Neural progenitor cell (in vitro differentiated cells): ENCODE results near the gene FCER2. TPM values are rescaled to one million over a fixed set of nuclear protein-coding genes. Genes with fewer than 3 reads are reported as not detected.

ENCODE experiments used
- DNase-seq: peaks from one replicate; pipeline ENCODE4 v3.0.0-alpha.2; 2016; ENCODE audit warnings: low spot score
- H2AFZ ChIP-seq: fragments of 200-600 bp; sonication (generic); replicated peaks from 2 replicates; pipeline ENCODE4 v1.6.1; 2016; ENCODE audit warnings: antibody characterized with exemption
- H3F3A ChIP-seq: fragments of 200-600 bp; sonication (generic); 2 replicates; pipeline ENCODE4 v1.6.1; 2016; ENCODE audit warnings: antibody characterized with exemption, low read depth
- H3K27ac ChIP-seq: fragments of 200-600 bp; sonication (generic); 2 replicates; pipeline ENCODE4 v1.5.1; 2016; ENCODE audit warnings: mild to moderate bottlenecking
- H3K27me3 ChIP-seq: fragments of 200-600 bp; sonication (generic); 2 replicates; pipeline ENCODE4 v1.6.1; 2016; ENCODE audit warnings: mild to moderate bottlenecking, moderate library complexity
- H3K36me3 ChIP-seq: fragments of 200-600 bp; sonication (generic); 2 replicates; pipeline ENCODE4 v1.5.1; 2016
- H3K4me1 ChIP-seq: fragments of 200-600 bp; sonication (generic); 2 replicates; pipeline ENCODE4 v1.6.1; 2016; ENCODE audit warnings: mixed run types
- H3K4me2 ChIP-seq: fragments of 200-600 bp; sonication (generic); 2 replicates; pipeline ENCODE4 v1.6.1; 2016
- H3K4me3 ChIP-seq: fragments of 200-600 bp; sonication (generic); 2 replicates; pipeline ENCODE4 v1.5.1; 2016
- H3K79me2 ChIP-seq: fragments of 200-600 bp; sonication (generic); 2 replicates; pipeline ENCODE4 v1.6.1; 2016; ENCODE audit warnings: low read depth
- H3K9ac ChIP-seq: fragments of 200-600 bp; sonication (generic); 2 replicates; pipeline ENCODE4 v1.6.1; 2016
- H3K9me3 ChIP-seq: fragments of 200-600 bp; sonication (generic); 2 replicates; pipeline ENCODE4 v1.5.1; 2016; ENCODE audit warnings: low read depth
- H4K20me1 ChIP-seq: fragments of 200-600 bp; sonication (generic); 2 replicates; pipeline ENCODE4 v1.6.1; 2016; ENCODE audit warnings: low read depth
- H3K27ac Mint-ChIP-seq: 3 replicates; pipeline ENCODE4 v1.8.0; 2021; ENCODE audit warnings: mixed read lengths
- H3K27me3 Mint-ChIP-seq: 2 replicates; pipeline ENCODE4 v1.8.0; 2022; ENCODE audit warnings: low read depth, mild to moderate bottlenecking, inconsistent platforms, moderate library complexity, mixed read lengths; ENCODE audit not compliant: insufficient read depth
- H3K36me3 Mint-ChIP-seq: 3 replicates; pipeline ENCODE4 v1.8.0; 2021; ENCODE audit warnings: mixed read lengths
- H3K4me1 Mint-ChIP-seq: 3 replicates; pipeline ENCODE4 v1.8.0; 2021; ENCODE audit warnings: mixed read lengths
- H3K4me3 Mint-ChIP-seq: 3 replicates; pipeline ENCODE4 v1.8.0; 2021; ENCODE audit warnings: mild to moderate bottlenecking, moderate library complexity, mixed read lengths
- H3K9me3 Mint-ChIP-seq: 3 replicates; pipeline ENCODE4 v1.8.0; 2020; ENCODE audit warnings: mixed read lengths
- CTCF ChIP-seq: fragments of 200-600 bp; sonication (generic); IDR thresholded peaks from 2 replicates; pipeline ENCODE4 v1.5.1; 2017; ENCODE audit warnings: antibody characterized with exemption, mild to moderate bottlenecking
- EZH2 ChIP-seq: fragments of 200-600 bp; sonication (generic); IDR thresholded peaks from 2 replicates; pipeline ENCODE4 v1.6.1; 2017; ENCODE audit warnings: antibody characterized with exemption, mild to moderate bottlenecking, moderate library complexity
- EZH2phosphoT487 ChIP-seq: fragments of 200-600 bp; sonication (generic); IDR thresholded peaks from 2 replicates; pipeline ENCODE4 v1.6.1; 2017; ENCODE audit warnings: antibody characterized with exemption
- total RNA-seq: library from RNA; depleted of rRNA; stranded (reverse); fragments of >200 nt; gene quantifications from 2 replicates; pipeline ENCODE4 v1.2.3, GENCODE V29; 2015; ENCODE audit warnings: low replicate concordance

Gene FCER2
- total RNA-seq, 1 donor from 2014 or later, result not detected

- no peak overlapping the region for H3K4me2 ChIP-seq
- no peak overlapping the region for H2AFZ ChIP-seq
- no peak overlapping the region for H3K4me3 ChIP-seq
- Mint-ChIP-seq H3K27ac (no peak overlapping the region), H3K36me3 (no peaks in the 10 kb centered on the region), H3K4me1 (peaks cover 3% of the 10 kb centered on the region), H3K9me3 (peaks cover 2% of the 10 kb centered on the region), H3K4me3 (no peak overlapping the region), H3K27me3 (peaks cover 5% of the 10 kb centered on the region)
- no peak overlapping the region for H3K9ac ChIP-seq
- peaks cover under 1% of the 10 kb centered on the region for H3F3A ChIP-seq
- no peaks in the 10 kb centered on the region for H3K79me2 ChIP-seq
- H3K36me3 ChIP-seq, result no peaks in the 10 kb centered on the region
- H3K27me3 ChIP-seq, result peaks cover 22% of the 10 kb centered on the region
- no peak overlapping the region for H3K27ac ChIP-seq
- DNase-seq, result no peak
- no peak for TF ChIP-seq CTCF
- no peaks in the 10 kb centered on the region for H3K9me3 ChIP-seq
- no peaks in the 10 kb centered on the region for H4K20me1 ChIP-seq
- peaks cover under 1% of the 10 kb centered on the region for H3K4me1 ChIP-seq
These were observed 54.8 kb downstream of the FCER2 start for GRCh38 chr19:7647156-7647555.

- Histone ChIP-seq H3K4me3 (no peak overlapping the region), H3K4me2 (no peak overlapping the region), H3F3A (no peaks in the 10 kb centered on the region), H3K79me2 (no peaks in the 10 kb centered on the region), H2AFZ (no peak overlapping the region), H3K9me3 (no peaks in the 10 kb centered on the region), H3K9ac (no peak overlapping the region), H3K36me3 (no peaks in the 10 kb centered on the region), H3K27ac (no peak overlapping the region), H3K4me1 (no peaks in the 10 kb centered on the region), H4K20me1 (no peaks in the 10 kb centered on the region), H3K27me3 (peaks cover 16% of the 10 kb centered on the region)
- Mint-ChIP-seq H3K9me3 (peaks cover 2% of the 10 kb centered on the region), H3K36me3 (no peaks in the 10 kb centered on the region), H3K4me1 (no peaks in the 10 kb centered on the region), H3K27me3 (peaks cover 2% of the 10 kb centered on the region), H3K27ac (no peak overlapping the region), H3K4me3 (no peak overlapping the region)
- DNase-seq, result no peak
- no peak for TF ChIP-seq EZH2
These were observed 55.6 kb downstream of the FCER2 start for GRCh38 chr19:7646426-7646700.

- H3K4me3 Mint-ChIP-seq, result no peak overlapping the region
- no peak for DNase-seq
- no peak for TF ChIP-seq EZH2phosphoT487
- no peak for TF ChIP-seq EZH2
- TF ChIP-seq CTCF, result no peak
- Histone ChIP-seq H3K36me3 (no peaks in the 10 kb centered on the region), H4K20me1 (no peaks in the 10 kb centered on the region), H3K4me2 (no peak overlapping the region), H3K27me3 (peaks cover 11% of the 10 kb centered on the region), H3K4me3 (no peak overlapping the region), H3K9me3 (no peaks in the 10 kb centered on the region), H3K79me2 (no peaks in the 10 kb centered on the region), H2AFZ (no peak overlapping the region), H3K9ac (no peak overlapping the region), H3F3A (no peaks in the 10 kb centered on the region), H3K4me1 (no peaks in the 10 kb centered on the region), H3K27ac (no peak overlapping the region)
- H3K4me1 Mint-ChIP-seq, result no peaks in the 10 kb centered on the region
- H3K27ac Mint-ChIP-seq, result no peak overlapping the region
- H3K9me3 Mint-ChIP-seq, result peaks cover 2% of the 10 kb centered on the region
- peaks cover under 1% of the 10 kb centered on the region for H3K27me3 Mint-ChIP-seq
- no peaks in the 10 kb centered on the region for H3K36me3 Mint-ChIP-seq
These were observed 56.1 kb downstream of the FCER2 start for GRCh38 chr19:7645656-7646425.

GRCh38 chr19:7645163-7645562, 56.8 kb downstream of the FCER2 start:
- Histone ChIP-seq H3K4me2 (no peak overlapping the region), H3K27me3 (peaks cover 4% of the 10 kb centered on the region), H3K27ac (no peak overlapping the region), H3K4me3 (no peak overlapping the region), H4K20me1 (no peaks in the 10 kb centered on the region), H3K79me2 (no peaks in the 10 kb centered on the region), H3K36me3 (no peaks in the 10 kb centered on the region), H3K4me1 (no peaks in the 10 kb centered on the region), H3K9ac (no peak overlapping the region), H3F3A (peaks cover 2% of the 10 kb centered on the region), H3K9me3 (no peaks in the 10 kb centered on the region), H2AFZ (no peak overlapping the region)
- TF ChIP-seq EZH2 (no peak), EZH2phosphoT487 (no peak), CTCF (no peak)
- H3K27ac Mint-ChIP-seq, result no peak overlapping the region
- peaks cover 2% of the 10 kb centered on the region for H3K9me3 Mint-ChIP-seq
- DNase-seq, result no peak
- H3K27me3 Mint-ChIP-seq, result peaks cover 2% of the 10 kb centered on the region
- no peak overlapping the region for H3K4me3 Mint-ChIP-seq
- no peaks in the 10 kb centered on the region for H3K36me3 Mint-ChIP-seq
- no peaks in the 10 kb centered on the region for H3K4me1 Mint-ChIP-seq
